ENCODE measurements around the gene BRD4.

Gene BRD4

DNA sequence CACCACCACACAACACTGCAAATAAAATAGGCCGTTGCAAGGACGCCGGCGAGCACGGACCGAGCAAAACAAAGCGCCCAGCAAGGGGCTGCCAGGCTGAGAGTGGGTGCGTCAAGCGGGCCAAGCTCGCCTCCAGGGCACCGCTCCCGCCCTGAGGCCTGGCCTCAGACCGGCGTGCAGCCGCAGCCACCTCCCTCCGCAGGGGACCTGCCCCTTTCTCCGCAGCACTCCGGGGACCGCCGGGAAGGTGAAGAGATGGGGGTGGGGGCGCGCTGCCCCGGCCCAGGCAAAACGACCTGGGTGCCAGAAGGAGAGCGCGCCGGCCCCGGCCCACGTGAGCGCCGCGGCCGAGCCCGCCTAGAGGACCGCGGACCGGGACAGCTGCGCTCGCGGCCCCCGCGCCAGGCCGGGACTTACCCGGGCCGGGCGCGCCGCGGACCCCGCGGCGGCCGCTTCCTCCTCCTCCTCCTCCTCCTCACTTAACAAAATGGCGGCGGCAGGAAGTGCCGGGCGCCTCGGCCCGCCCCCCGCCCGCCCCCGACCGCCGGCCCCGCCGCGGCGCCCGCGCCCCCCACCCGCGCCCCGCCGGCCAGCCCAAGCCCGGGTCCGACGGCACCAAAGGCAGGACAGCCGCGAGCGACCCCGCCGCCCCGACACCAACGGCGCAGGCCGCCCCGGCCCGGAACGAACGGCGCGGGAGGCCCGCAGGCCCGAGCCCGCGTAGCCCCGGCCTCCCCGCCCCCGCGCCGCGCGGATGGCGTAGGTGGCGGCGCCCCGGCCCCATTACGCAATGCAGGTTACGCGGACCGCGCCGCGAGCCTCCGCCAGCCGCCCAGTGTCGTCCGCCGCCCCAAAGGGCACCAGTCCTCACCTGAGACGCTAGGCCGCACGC is 674 bp downstream of the BRD4 start:
- DNase-seq (ENCODE audit: extremely low read depth, low read depth), result no peak
- TF ChIP-seq, protein P1, sequence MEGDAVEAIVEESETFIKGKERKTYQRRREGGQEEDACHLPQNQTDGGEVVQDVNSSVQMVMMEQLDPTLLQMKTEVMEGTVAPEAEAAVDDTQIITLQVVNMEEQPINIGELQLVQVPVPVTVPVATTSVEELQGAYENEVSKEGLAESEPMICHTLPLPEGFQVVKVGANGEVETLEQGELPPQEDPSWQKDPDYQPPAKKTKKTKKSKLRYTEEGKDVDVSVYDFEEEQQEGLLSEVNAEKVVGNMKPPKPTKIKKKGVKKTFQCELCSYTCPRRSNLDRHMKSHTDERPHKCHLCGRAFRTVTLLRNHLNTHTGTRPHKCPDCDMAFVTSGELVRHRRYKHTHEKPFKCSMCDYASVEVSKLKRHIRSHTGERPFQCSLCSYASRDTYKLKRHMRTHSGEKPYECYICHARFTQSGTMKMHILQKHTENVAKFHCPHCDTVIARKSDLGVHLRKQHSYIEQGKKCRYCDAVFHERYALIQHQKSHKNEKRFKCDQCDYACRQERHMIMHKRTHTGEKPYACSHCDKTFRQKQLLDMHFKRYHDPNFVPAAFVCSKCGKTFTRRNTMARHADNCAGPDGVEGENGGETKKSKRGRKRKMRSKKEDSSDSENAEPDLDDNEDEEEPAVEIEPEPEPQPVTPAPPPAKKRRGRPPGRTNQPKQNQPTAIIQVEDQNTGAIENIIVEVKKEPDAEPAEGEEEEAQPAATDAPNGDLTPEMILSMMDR (IDR thresholded peaks at IDR 0.05; ENCODE audit: low read depth, low read length), result no peak

DNA sequence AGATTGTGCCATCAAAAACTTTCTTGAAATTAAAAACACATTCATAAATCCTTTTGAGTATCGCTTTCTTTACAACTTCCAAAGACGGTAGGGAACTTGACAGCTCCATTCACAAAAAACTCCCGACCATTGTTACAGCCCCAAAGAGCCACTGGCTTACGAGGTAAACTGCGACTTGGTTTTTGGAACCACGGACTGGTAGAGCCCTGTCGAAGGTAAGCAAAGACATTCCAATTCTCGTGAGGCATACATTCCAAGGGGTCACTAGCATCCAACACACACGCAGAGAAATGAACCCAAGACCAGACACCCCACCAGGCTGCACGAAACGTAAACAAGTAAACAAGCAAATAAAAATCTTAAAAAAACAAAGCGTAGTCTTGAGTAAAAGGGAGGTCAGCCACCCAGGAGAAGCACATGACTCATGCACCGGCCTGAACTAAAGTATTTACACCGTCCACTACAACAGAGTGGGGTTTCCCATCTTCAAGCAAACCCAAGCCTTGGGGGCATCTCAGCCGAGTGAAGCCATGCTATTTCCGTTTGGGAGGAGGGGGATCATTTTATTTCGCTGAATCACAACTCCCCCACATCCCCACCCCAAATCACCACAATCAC is 1.4 kb downstream of the BRD4 start:
- no peak for DNase-seq (ENCODE audit: extremely low read depth, low read depth)

DNA sequence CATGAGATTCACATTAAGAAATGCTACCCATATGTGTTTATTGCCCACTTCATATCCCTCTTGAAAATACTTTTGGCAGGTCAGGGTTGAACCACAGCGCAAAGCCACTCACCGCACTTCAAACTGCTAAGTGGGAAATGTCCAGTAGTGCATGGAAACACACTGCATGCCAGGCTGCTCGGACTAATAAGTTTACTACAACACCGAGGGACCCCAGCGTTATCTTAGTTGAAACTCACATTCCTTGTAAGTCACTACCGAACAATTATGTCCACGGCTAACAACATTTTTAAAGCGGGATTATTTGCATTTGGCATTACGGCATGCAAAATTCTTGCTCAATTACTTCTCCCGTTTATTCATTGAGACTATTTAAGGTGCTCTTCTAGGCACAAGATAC is 4.0 kb downstream of the BRD4 start:
- TF ChIP-seq, protein P1 (IDR thresholded peaks at IDR 0.05; ENCODE audit: low read depth, low read length), result no peak

More for the DNA sequence above, 1.4 kb downstream of the BRD4 start:
- TF ChIP-seq, protein P1 (IDR thresholded peaks at IDR 0.05; ENCODE audit: low read depth, low read length), result no peak

DNA sequence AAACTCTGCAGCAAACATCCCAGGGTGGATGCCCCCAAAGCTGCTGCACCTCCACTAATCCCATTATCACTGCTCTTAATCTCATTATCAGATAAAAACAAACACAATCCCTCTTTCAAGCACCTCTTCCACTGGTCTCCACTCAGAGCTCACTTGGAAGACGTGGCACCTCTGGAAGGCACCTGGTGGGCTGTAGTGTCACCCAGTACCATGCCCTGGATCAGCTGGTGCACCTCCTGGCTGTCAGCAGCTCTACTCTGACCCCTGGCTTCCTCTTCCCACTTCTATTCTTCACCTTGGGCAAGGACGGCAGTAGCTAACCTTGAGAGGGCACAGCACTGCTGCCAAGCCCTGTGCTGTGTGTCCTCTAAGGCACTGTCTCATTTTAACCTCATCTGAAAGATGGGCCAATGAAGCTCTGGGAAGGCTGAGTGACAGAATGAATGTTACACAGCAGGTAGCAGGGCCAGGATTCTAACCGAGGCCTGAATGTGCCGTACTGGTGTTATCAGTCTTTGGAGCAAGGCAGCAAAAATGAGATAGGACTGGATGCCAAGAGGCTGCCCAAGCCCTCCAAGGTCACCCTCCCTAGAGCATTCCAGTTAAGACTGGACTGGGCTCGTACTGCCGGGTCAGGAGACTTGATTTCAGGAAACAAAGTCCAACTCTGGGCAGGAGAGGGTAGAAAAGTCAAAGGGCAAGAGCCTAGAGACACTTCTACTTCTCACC is 7.4 kb downstream of the BRD4 start:
- TF ChIP-seq, protein P1 (IDR thresholded peaks at IDR 0.05; ENCODE audit: low read depth, low read length), result no peak
- DNase-seq (ENCODE audit: extremely low read depth, low read depth), result no peak

More for the DNA sequence above, 4.0 kb downstream of the BRD4 start:
- DNase-seq (ENCODE audit: extremely low read depth, low read depth), result no peak

DNA sequence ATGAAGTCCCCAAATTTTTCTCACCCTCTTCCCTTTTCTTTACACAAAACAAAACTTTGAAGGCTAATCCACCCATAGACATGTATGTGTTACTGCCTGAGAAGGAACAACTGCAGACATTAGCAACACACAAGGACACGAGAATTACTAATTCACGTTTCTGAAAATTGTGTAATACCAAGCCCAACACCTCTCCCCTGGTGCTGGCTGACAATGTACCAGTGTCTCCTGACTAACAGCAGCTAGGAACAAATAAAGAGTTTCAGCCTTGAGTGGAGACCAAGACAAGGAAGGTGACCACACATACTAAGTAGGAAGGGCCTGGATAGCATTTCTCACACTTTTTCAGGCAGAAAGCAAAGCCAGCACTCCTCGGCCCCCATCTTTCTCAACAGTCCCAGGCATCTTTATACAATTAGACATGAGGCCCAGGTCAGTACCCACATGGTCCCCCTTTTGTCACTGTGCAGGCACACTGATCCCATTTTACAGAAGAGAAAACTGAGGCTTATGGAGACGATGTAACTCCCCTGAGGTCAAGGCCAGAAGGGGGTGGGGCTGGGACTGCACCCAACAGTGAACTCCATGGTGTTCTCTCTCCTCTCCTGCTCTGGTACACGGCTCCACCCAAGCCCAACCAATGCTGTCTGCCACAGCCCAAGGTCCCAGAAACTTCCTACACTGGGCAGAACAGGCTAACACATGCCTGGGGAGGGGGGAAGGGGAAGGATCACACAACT is 8.7 kb downstream of the BRD4 start:
- no peak for DNase-seq (ENCODE audit: extremely low read depth, low read depth)
- TF ChIP-seq, protein P1 (IDR thresholded peaks at IDR 0.05; ENCODE audit: low read depth, low read length), result no peak

DNA sequence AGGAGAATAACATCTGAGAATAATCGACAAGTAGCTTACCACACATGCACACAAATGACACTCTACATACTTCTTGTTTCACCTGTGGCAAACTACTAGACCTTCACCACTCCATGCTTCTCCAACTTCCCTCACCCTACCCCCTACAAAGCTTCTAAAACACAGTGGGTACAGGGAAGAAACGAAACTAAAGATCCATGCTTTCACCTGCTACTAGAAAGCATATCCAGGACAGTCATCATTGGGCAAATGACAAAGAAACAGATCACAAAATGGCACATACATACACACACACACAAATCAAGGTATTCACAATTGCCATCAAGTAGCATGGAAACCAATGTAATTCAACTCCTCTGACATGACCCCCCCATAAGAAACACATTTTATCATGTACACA is 10.6 kb downstream of the BRD4 start:
- no peak for DNase-seq (ENCODE audit: extremely low read depth, low read depth)
- TF ChIP-seq, protein P1 (IDR thresholded peaks at IDR 0.05; ENCODE audit: low read depth, low read length), result no peak

All from AG09319 (cell line).